Smooth muscle cell of the umbilical artery (primary cell): ENCODE measurements around the gene NUSAP1. TPM values are rescaled to one million over a fixed set of nuclear protein-coding genes. Genes with fewer than 3 reads are reported as not detected.

ENCODE experiments used
- total RNA-seq: library from RNA; depleted of rRNA; stranded (reverse); fragments of >200 nt; gene quantifications from 2 replicates; pipeline ENCODE4 v1.2.3, GENCODE V29; 2014

NUSAP1 gene
- 4.5 and 40.2 TPM in 2 replicates for total RNA-seq

GRCh38 chr15:41332194-41333025, at the start of gene NUSAP1, which contains the start of gene OIP5:
TSS of gene NUSAP1 (plus strand) at chr15:41332881. CDS start at chr15:41332958, 77 bp downstream.
TSS of gene OIP5 (minus strand) at chr15:41332591. CDS start at chr15:41332561, 30 bp downstream.

GRCh38 chr15:41416742-41417417, 84.2 kb downstream of the NUSAP1 start, which contains the start of gene RTF1:
TSS of gene RTF1 (plus strand) at chr15:41417095. CDS start at chr15:41417116, 21 bp downstream.

Other genes with a start within 250 kb of the NUSAP1 start
- 17.5 and 32.9 TPM in 2 replicates for gene INO80, start 216.6 kb upstream of the NUSAP1 start, total RNA-seq
- gene EXD1, start 102.1 kb upstream of the NUSAP1 start, total RNA-seq = under 0.01 TPM in 1 of 2 replicates, not detected in the other
- 63.0 and 69.2 TPM in 2 replicates for gene CHP1, start 101.6 kb upstream of the NUSAP1 start, total RNA-seq
- gene OIP5, start 290 bp upstream of the NUSAP1 start, total RNA-seq = 0.59 and 2.1 TPM in 2 replicates
- gene NDUFAF1, start 69.6 kb downstream of the NUSAP1 start, total RNA-seq = 27.6 and 31.8 TPM in 2 replicates
- gene RTF1, start 84.2 kb downstream of the NUSAP1 start, total RNA-seq = 16.3 and 20.9 TPM in 2 replicates
- 0.59 and 1.8 TPM in 2 replicates for gene ITPKA, start 161.0 kb downstream of the NUSAP1 start, total RNA-seq
- under 0.01 and 0.18 TPM in 2 replicates for gene LTK, start 180.9 kb downstream of the NUSAP1 start, total RNA-seq
- gene RPAP1, start 211.4 kb downstream of the NUSAP1 start, total RNA-seq = 19.0 and 75.9 TPM in 2 replicates
- 4.2 and 9.6 TPM in 2 replicates for gene TYRO3, start 226.3 kb downstream of the NUSAP1 start, total RNA-seq